Osteoblast (primary cell): ENCODE measurements around the gene EDC4. TPM values are rescaled to one million over a fixed set of nuclear protein-coding genes. Genes with fewer than 3 reads are reported as not detected.

Source experiments
- DNase-seq: peaks from one replicate; pipeline ENCODE4 v3.0.0; 2011; ENCODE audit warnings: low spot score, mixed read lengths; ENCODE audit not compliant: insufficient read length; ENCODE audit errors: missing footprints
- H2AFZ ChIP-seq: 2 replicates; pipeline ENCODE4 v1.6.0; 2011; ENCODE audit warnings: mild to moderate bottlenecking, low read length
- H3K27ac ChIP-seq: 2 replicates; pipeline ENCODE4 v1.5.1; 2011; ENCODE audit warnings: mild to moderate bottlenecking, low read depth, low read length, moderate library complexity
- H3K27me3 ChIP-seq: 2 replicates; pipeline ENCODE4 v1.6.0; 2012; ENCODE audit warnings: mild to moderate bottlenecking, control low read depth, inconsistent platforms, low read length, moderate library complexity; ENCODE audit not compliant: insufficient read depth
- H3K36me3 ChIP-seq: 2 replicates; pipeline ENCODE4 v1.5.1; 2011; ENCODE audit warnings: mild to moderate bottlenecking, low read length, control low read depth, moderate library complexity; ENCODE audit not compliant: insufficient read depth
- H3K4me1 ChIP-seq: 2 replicates; pipeline ENCODE4 v1.5.1; 2011; ENCODE audit warnings: mild to moderate bottlenecking, low read length, control low read depth, moderate library complexity; ENCODE audit not compliant: insufficient read depth
- H3K4me2 ChIP-seq: 2 replicates; pipeline ENCODE4 v1.6.0; 2011; ENCODE audit warnings: mild to moderate bottlenecking, low read length; ENCODE audit not compliant: insufficient read depth
- H3K4me3 ChIP-seq: fragments of 200-600 bp; sonication (generic); 3 replicates; pipeline ENCODE4 v1.5.1; 2012; ENCODE audit warnings: mild to moderate bottlenecking, low read length, inconsistent platforms; ENCODE audit not compliant: insufficient read depth
- H3K79me2 ChIP-seq: 2 replicates; pipeline ENCODE4 v1.6.0; 2012; ENCODE audit warnings: mild to moderate bottlenecking, low read length, control low read depth, inconsistent platforms; ENCODE audit not compliant: insufficient read depth
- H3K9me3 ChIP-seq: 2 replicates; pipeline ENCODE4 v1.5.1; 2011; ENCODE audit warnings: low read depth, low read length, control low read depth
- H4K20me1 ChIP-seq: 2 replicates; pipeline ENCODE4 v1.6.0; 2012; ENCODE audit warnings: mild to moderate bottlenecking, low read length, control low read depth; ENCODE audit not compliant: insufficient read depth
- CTCF ChIP-seq: IDR thresholded peaks from 2 replicates; pipeline ENCODE4 v1.5.1; 2011; ENCODE audit warnings: mild to moderate bottlenecking, low read depth, low read length, moderate library complexity; ENCODE audit errors: extremely low read depth
- total RNA-seq: library from RNA; depleted of rRNA; stranded (reverse); fragments of >200 nt; gene quantifications from 2 replicates; pipeline ENCODE4 v1.2.3, GENCODE V29; 2012

The EDC4 gene
- total RNA-seq, 1 donor: 60.8 TPM

DNA sequence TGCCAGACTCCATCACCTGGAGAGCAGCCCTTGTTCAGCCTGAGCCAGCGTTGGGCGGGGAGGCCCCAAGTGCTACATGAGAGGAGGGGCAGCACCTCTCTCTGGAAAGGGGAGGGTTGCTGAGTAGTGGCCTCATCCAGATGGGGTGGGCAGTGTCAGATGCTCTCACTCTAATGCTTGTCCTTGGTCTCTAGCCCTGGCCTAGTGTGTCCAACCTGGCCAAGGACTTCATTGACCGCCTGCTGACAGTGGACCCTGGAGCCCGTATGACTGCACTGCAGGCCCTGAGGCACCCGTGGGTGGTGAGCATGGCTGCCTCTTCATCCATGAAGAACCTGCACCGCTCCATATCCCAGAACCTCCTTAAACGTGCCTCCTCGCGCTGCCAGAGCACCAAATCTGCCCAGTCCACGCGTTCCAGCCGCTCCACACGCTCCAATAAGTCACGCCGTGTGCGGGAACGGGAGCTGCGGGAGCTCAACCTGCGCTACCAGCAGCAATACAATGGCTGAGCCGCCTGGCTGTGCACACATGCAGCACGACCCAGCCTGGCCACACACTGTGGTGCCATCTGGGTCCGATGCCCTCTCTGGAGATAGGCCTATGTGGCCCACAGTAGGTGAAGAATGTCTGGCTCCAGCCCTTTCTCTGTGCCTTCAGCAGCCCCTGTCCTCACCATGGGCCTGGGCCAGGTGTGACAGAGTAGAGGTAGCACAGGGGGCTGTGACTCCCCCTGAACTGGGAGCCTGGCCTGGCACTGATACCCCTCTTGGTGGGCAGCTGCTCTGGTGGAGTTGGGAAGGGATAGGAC, 54.5 kb downstream of the EDC4 start:
- Histone ChIP-seq H3K4me2 (no peak overlapping the region), H3K27me3 (no peaks in the 10 kb centered on the region), H3K27ac (no peak overlapping the region), H2AFZ (no peak overlapping the region), H3K4me3 (no peak overlapping the region), H3K9me3 (no peaks in the 10 kb centered on the region), H4K20me1 (peaks cover 56% of the 10 kb centered on the region), H3K36me3 (peaks cover 32% of the 10 kb centered on the region), H3K79me2 (peaks cover 31% of the 10 kb centered on the region), H3K4me1 (peaks cover 15% of the 10 kb centered on the region)
- peak; percentile 66 for DNase-seq
- TF ChIP-seq CTCF: no peak

- peaks cover 29% of the 10 kb centered on the region for H3K36me3 ChIP-seq
- no peaks in the 10 kb centered on the region for H3K27me3 ChIP-seq
- no peak overlapping the region for H3K4me2 ChIP-seq
- H2AFZ ChIP-seq: no peak overlapping the region
- no peaks in the 10 kb centered on the region for H3K9me3 ChIP-seq
- peaks cover 48% of the 10 kb centered on the region for H4K20me1 ChIP-seq
- no peak overlapping the region for H3K27ac ChIP-seq
- no peak overlapping the region for H3K4me3 ChIP-seq
- TF ChIP-seq CTCF: no peak
- peak; percentile 37 for DNase-seq
- H3K79me2 ChIP-seq: peaks cover 23% of the 10 kb centered on the region
- H3K4me1 ChIP-seq: peaks cover 15% of the 10 kb centered on the region
Measured at GRCh38 chr16:67928147-67928546, 55.3 kb downstream of the EDC4 start.

DNA sequence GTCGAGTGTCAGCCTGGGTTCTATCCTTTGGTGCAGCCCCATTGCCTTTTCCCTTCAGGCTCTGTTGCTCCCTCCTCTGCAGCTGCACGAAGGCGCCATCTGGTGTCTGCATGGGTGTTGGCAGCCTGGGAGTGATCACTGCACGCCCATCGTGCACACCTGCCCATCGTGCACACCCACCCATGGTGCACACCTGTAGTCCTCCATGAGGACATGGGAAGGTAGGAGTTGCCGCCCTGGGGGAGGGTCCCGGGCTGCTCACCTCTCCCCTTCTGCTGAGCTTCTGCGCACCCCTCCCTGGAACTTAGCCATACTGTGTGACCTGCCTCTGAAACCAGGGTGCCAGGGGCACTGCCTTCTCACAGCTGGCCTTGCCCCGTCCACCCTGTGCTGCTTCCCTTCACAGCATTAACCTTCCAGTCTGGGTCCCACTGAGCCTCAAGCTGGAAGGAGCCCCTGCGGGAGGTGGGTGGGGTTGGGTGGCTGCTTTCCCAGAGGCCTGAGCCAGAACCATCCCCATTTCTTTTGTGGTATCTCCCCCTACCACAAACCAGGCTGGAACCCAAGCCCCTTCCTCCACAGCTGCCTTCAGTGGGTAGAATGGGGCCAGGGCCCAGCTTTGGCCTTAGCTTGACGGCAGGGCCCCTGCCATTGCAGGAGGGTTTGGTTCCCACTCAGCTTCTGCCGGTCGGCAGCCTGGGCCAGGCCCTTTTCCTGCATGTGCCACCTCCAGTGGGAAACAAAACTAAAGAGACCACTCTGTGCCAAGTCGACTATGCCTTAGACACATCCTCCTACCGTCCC, 55.9 kb downstream of the EDC4 start:
- Histone ChIP-seq H4K20me1 (peaks cover 42% of the 10 kb centered on the region), H3K4me3 (no peak overlapping the region), H2AFZ (no peak overlapping the region), H3K4me2 (no peak overlapping the region), H3K9me3 (no peaks in the 10 kb centered on the region), H3K79me2 (peaks cover 20% of the 10 kb centered on the region), H3K27ac (no peak overlapping the region), H3K27me3 (no peaks in the 10 kb centered on the region), H3K36me3 (peaks cover 30% of the 10 kb centered on the region), H3K4me1 (peaks cover 15% of the 10 kb centered on the region)
- TF ChIP-seq CTCF: peak; percentile 94
- DNase-seq: peak; percentile 97

DNA sequence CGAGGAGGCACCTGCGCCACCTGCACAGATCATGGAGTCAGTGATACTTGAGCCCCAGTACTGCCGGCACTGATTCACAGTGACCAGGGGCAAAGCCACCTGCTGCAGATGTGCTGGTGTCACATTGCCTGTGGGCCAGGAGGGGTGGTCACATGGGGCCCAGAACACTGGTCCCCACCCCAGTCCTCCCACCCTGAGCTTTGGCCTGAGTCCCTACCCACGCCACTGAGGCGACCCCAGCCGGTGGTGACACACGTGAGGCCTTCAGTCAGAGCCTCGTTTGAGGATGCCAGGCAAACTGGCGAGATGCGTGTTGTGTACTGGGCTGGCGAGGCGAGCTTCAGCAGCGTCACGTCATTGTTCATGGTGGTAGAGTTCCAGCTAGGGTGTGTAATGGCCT, 57.3 kb downstream of the EDC4 start:
- H3K79me2 ChIP-seq: peaks cover 12% of the 10 kb centered on the region
- peak; percentile 39 for DNase-seq
- no peak overlapping the region for H3K4me2 ChIP-seq
- no peaks in the 10 kb centered on the region for H3K9me3 ChIP-seq
- H3K4me1 ChIP-seq: peaks cover 25% of the 10 kb centered on the region
- no peaks in the 10 kb centered on the region for H3K27me3 ChIP-seq
- H3K27ac ChIP-seq: no peak overlapping the region
- no peak overlapping the region for H3K4me3 ChIP-seq
- H2AFZ ChIP-seq: no peak overlapping the region
- peaks cover 46% of the 10 kb centered on the region for H4K20me1 ChIP-seq
- peaks cover 31% of the 10 kb centered on the region for H3K36me3 ChIP-seq
- no peak for TF ChIP-seq CTCF
